ENCODE measurements around the gene PTPRT.

PTPRT gene

GRCh38 chr20:42507874-42508273, 681.8 kb downstream of the PTPRT start:
- DNase-seq: no peak

GRCh38 chr20:42506397-42506796, 683.3 kb downstream of the PTPRT start:
- DNase-seq: no peak

- no peak for DNase-seq
These were observed 687.1 kb downstream of the PTPRT start for GRCh38 chr20:42502591-42502990.

GRCh38 chr20:42496595-42496994, 693.1 kb downstream of the PTPRT start:
- no peak for DNase-seq

GRCh38 chr20:42494290-42494689, 695.4 kb downstream of the PTPRT start:
- no peak for DNase-seq

- no peak for DNase-seq
These were observed 696.7 kb downstream of the PTPRT start for GRCh38 chr20:42493001-42493400.

GRCh38 chr20:42492290-42492689, 697.4 kb downstream of the PTPRT start:
- DNase-seq: no peak

GRCh38 chr20:42485556-42485955, 704.1 kb downstream of the PTPRT start:
- no peak for DNase-seq

- no peak for DNase-seq
These were observed 704.8 kb downstream of the PTPRT start for GRCh38 chr20:42484790-42485375.

GRCh38 chr20:42484335-42484734, 705.4 kb downstream of the PTPRT start:
- DNase-seq: no peak

GRCh38 chr20:42483730-42484303, 705.9 kb downstream of the PTPRT start:
- DNase-seq: no peak

- no peak for DNase-seq
These were observed 706.9 kb downstream of the PTPRT start for GRCh38 chr20:42482808-42483207.

- peak; percentile 21 for DNase-seq
These were observed 713.9 kb downstream of the PTPRT start for GRCh38 chr20:42475773-42476172.

GRCh38 chr20:42474646-42475045, 715.1 kb downstream of the PTPRT start:
- peak; percentile 20 for DNase-seq

- no peak for DNase-seq
These were observed 717.5 kb downstream of the PTPRT start for GRCh38 chr20:42472198-42472597.

- DNase-seq: no peak
These were observed 727.6 kb downstream of the PTPRT start for GRCh38 chr20:42461965-42462593.

GRCh38 chr20:42461291-42461690, 728.4 kb downstream of the PTPRT start:
- no peak for DNase-seq

- DNase-seq: no peak
These were observed 742.4 kb downstream of the PTPRT start for GRCh38 chr20:42447270-42447669.

GRCh38 chr20:42444799-42445198, 744.9 kb downstream of the PTPRT start:
- no peak for DNase-seq

GRCh38 chr20:42443200-42443599, 746.5 kb downstream of the PTPRT start:
- DNase-seq: no peak

- no peak for DNase-seq
These were observed 747.0 kb downstream of the PTPRT start for GRCh38 chr20:42442716-42443115.

- DNase-seq: no peak
These were observed 747.8 kb downstream of the PTPRT start for GRCh38 chr20:42441864-42442331.

- DNase-seq: no peak
These were observed 748.4 kb downstream of the PTPRT start for GRCh38 chr20:42441196-42441863.

GRCh38 chr20:42435230-42435629, 754.5 kb downstream of the PTPRT start:
- no peak for DNase-seq
